GM10248 (cell line): ENCODE measurements around the gene AMMECR1.
A peak's percentile ranks its signal among the peaks of the same experiment; 100 is the strongest.

Source experiments
- CTCF ChIA-PET: fragments of 300-600 bp; sonication (Branson Sonifier 250); formaldehyde crosslinking; extraction: SDS; loops from one replicate; lab custom pipeline; 2021; ENCODE audit warnings: antibody characterized with exemption; lab: Yijun Ruan, JAX
- POLR2A ChIA-PET: fragments of 350-650 bp; sonication (Branson Sonifier 250); formaldehyde crosslinking; extraction: SDS; loops from one replicate; lab custom pipeline; 2020; ENCODE audit warnings: antibody characterized with exemption; lab: Yijun Ruan, JAX
- DNase-seq: peaks from one replicate; pipeline ENCODE4 v3.0.0; 2012; ENCODE audit errors: extremely low spot score
- TF ChIP-seq, protein P1 (sequence below): IDR thresholded peaks from 2 replicates; pipeline ENCODE4 v1.5.1; 2012; ENCODE audit warnings: mild to moderate bottlenecking, low read depth; ENCODE audit errors: extremely low read depth, missing control alignments, control extremely low read depth

AMMECR1 gene

DNA sequence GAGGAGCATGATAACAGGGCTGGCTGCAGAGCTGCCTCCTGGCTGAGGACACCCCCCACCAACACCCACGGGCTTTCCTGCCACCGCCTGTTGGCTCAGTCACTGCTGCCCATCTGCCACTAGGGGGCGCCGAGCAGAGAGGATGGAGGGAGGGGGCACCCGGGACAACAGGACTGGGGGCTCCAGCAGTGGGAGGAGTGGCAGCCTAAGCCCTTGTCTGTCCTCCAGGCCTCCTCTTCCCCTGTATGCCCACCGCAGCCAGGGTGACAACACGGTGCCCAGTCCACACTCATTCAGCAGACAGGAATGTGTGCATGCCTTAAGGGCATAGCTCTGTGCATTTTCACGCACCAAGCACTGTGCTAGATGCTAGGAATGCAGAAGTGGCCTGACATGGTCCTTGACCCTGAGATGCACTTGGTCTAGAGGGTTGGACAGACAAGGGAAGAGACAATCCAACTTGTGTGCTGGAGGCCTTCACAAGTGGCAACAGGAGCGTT lies 149.9 kb downstream of the AMMECR1 start:
- POLR2A ChIA-PET, result no interaction called here

DNA sequence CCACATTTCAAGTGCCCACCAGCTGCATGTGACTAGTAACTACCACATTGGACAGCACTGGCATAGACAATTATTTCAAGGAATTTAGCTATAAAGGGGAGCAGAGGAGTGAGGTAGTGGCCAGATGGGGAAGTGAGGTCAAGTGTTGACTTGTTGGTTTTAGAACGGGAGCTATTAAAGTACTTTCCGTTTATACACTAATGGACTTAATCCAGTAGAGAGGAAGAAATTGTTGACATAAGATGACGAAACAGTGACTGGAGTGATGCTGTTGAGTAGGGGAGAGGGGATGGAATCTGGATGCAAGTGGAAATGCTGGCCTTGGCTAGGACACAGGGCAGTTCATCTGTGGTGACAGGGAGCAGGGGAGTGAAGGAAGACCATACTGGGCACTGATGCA lies 154.4 kb downstream of the AMMECR1 start:
- CTCF ChIA-PET, result interaction anchor here (0.7 to 22.4 kb wide), 3 partner anchors 16 to 251 kb away, joined by 3 to 450 read pairs (median 3); no protein-coding TSS in a partner anchor
- no peak for DNase-seq
- POLR2A ChIA-PET, result no interaction called here
- TF ChIP-seq, protein P1, sequence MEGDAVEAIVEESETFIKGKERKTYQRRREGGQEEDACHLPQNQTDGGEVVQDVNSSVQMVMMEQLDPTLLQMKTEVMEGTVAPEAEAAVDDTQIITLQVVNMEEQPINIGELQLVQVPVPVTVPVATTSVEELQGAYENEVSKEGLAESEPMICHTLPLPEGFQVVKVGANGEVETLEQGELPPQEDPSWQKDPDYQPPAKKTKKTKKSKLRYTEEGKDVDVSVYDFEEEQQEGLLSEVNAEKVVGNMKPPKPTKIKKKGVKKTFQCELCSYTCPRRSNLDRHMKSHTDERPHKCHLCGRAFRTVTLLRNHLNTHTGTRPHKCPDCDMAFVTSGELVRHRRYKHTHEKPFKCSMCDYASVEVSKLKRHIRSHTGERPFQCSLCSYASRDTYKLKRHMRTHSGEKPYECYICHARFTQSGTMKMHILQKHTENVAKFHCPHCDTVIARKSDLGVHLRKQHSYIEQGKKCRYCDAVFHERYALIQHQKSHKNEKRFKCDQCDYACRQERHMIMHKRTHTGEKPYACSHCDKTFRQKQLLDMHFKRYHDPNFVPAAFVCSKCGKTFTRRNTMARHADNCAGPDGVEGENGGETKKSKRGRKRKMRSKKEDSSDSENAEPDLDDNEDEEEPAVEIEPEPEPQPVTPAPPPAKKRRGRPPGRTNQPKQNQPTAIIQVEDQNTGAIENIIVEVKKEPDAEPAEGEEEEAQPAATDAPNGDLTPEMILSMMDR, result no peak

More for the DNA sequence above, 149.9 kb downstream of the AMMECR1 start:
- CTCF ChIA-PET, result interaction anchor here (0.7 to 22.4 kb wide), 12 partner anchors 8 to 246 kb away, joined by 3 to 450 read pairs (median 4); no protein-coding TSS in a partner anchor
- peak; percentile 47 for DNase-seq
- TF ChIP-seq, protein P1, result peak; percentile 52

DNA sequence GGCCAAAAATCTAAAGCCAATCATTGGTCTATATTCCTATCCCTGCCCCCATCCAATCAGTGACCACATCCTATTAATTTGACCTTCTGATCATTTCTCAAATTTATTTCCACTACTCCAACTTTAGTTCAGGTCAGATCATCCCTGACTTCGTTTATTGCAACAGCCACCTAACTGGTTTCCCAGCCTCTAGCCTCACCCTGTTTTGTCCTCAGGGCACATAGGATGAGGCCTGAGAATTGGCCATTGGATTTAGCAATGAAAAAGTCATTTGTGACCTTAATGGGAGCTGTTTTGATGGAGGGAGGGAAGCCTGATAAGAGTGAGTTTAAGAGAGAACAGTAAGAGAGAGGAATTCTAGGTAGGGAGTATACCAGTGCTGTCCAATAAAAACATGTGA lies 155.0 kb downstream of the AMMECR1 start:
- TF ChIP-seq, protein P1, result no peak
- ChIA-PET POLR2A (no interaction called here), CTCF (interaction anchor here (1.0 to 22.4 kb wide), 2 partner anchors 17 to 252 kb away, joined by 3 to 450 read pairs; no protein-coding TSS in a partner anchor)
- no peak for DNase-seq

DNA sequence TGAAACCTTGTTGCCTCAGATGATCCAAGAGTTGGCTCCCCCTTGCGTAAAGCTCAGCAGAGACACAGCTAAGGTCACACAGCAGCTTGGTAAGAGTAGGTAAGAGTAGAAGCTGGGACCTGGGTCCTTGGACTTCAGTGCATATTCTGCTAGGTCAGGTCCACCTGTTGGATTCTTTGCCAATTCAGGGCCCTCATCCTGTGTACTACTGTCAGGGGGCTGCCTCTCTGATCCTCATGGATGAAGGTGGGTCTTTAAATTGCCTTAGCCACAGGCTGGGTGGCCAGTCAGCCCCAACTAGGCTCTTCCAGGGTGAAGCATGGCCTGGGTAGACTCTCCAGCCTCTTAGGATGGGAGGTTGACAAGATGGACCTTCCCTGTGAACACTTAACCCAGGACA lies 155.8 kb downstream of the AMMECR1 start:
- CTCF ChIA-PET, result interaction anchor here (2.3 to 22.4 kb wide), 5 partner anchors 9 to 252 kb away, joined by 6 to 450 read pairs (median 22); no protein-coding TSS in a partner anchor
- POLR2A ChIA-PET, result no interaction called here
- TF ChIP-seq, protein P1, result no peak
- no peak for DNase-seq

DNA sequence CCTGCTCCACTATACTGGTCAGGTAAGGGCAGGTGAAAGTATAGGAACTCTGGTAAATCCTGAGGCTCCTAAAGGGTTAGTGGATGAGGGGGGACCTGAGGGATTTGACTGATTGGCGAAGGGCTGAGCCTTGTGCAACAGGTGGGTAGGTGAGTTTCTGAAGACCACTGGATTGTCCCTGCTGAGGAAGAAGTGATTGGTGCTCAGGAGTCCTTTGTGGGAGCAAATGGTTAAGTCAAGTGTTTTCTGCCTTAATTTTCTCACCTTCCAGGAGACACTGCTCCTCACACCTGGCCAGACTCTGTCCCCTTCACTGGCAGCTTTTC lies 156.6 kb downstream of the AMMECR1 start:
- ChIA-PET CTCF (interaction anchor here (0.9 to 22.4 kb wide), 19 partner anchors 10 to 696 kb away, joined by 3 to 450 read pairs (median 5); no protein-coding TSS in a partner anchor), POLR2A (no interaction called here)
- TF ChIP-seq, protein P1, result no peak
- no peak for DNase-seq

DNA sequence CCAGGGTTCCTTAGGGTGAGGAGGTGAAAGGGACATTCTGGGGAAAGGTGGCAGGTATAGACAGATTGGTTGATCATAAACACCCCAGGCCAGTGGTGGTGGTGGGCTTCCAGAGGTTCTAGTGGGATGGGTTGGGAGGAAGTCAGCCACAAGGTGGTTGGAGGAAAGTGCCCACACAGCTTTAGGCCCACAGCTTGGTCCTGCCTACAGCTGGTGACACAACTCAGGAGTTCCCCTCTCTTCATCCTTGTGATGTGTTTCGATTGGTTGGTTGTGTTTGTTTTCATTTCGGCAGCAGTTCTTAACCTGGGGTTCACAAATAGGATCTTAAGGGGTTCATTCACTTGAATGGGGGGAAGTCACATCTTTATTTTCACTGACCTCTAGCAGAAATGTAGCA lies 158.0 kb downstream of the AMMECR1 start:
- ChIA-PET CTCF (interaction anchor here (0.6 to 22.4 kb wide), 22 partner anchors 8 to 687 kb away, joined by 3 to 450 read pairs (median 5); no protein-coding TSS in a partner anchor), POLR2A (no interaction called here)
- TF ChIP-seq, protein P1, result no peak
- no peak for DNase-seq
